ENCODE results near the gene ENAH. TPM values are rescaled to one million over a fixed set of nuclear protein-coding genes. Genes with fewer than 3 reads are reported as not detected.

ENAH gene
- total RNA-seq, 6 experiments from 2014 or later, result 9.0 to 33.2 (median 20.8) TPM

- peaks cover 0 to 11% (median 2%) of the 10 kb centered on the region in 4 donors for H3K4me1 ChIP-seq
- H3K9me3 ChIP-seq, result no peaks in the 10 kb centered on the region
- intact Hi-C loops (cut with DNase I), result no loop called here
- H3K27ac ChIP-seq, result no peak overlapping the region
- ATAC-seq (no peak), DNase-seq (no peak)
- 72% methylated on average over 9 of the region's 15 CpGs for WGBS (ENCODE audit: insufficient coverage, low coverage, low lambda C conversion rate, missing lambda C conversion rate)
- H3K36me3 ChIP-seq, result no peaks in the 10 kb centered on the region
- H3K4me3 ChIP-seq, result no peak overlapping the region
- TF ChIP-seq POLR2A (IDR thresholded peaks at IDR 0.05), result no peak
- H3K27me3 ChIP-seq, result no peaks in the 10 kb centered on the region
Observed at GRCh38 chr1:225464851-225465792, 187.8 kb downstream of the ENAH start.

DNA sequence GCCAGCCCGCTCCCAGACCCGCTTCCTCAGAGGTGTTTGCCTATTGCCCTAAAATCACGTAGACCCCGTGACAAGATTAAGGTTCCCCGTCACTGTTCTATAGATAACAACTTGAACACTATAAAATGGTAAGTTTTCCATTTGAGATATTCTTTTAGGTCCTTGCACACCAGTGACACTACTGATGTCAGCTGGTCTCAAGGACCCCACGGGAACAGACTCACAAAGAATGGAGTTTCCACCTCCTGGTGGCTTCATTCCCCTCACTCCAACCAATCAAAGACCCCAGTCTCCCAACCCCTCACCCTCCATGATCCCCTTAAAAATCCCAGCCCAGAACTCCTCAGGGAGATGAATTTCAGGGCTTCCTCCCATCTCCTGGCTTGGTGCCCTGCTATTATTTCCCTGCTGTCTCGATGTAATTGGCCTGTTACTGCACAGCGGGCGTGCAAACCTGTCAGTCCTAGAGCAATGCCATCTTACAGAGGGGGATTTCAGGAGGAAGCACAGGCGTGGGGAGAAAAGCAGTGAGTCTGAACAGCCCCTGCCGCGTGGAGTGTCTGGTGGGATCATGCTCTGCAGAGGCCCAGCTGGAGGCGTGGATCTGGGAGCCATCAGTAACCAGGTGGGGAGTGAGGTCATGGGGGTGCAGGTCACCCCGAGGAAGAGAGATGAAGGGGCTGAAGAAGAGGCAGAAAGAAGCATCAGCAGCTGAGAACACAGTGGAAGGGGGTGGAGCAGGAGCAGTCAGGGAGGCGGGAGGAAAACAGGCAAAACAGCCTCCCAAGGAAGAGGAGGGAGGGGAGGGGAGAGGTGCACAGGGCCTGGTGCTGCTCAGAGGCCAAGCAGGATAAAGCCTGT is 190.0 kb downstream of the ENAH start:
- TF ChIP-seq POLR2A (IDR thresholded peaks at IDR 0.05), result no peak
- TF ChIP-seq CTCF (IDR thresholded peaks at IDR 0.05), result no peak
- Histone ChIP-seq H3K27ac (no peak overlapping the region), H3K4me3 (no peak overlapping the region), H3K9me3 (no peaks in the 10 kb centered on the region), H3K4me1 (peaks cover 0 to 11% (median 2%) of the 10 kb centered on the region in 4 donors), H3K27me3 (no peaks in the 10 kb centered on the region), H3K36me3 (no peaks in the 10 kb centered on the region)
- WGBS (ENCODE audit: insufficient coverage, low coverage, low lambda C conversion rate, missing lambda C conversion rate), result 71% methylated on average over 13 of the region's 15 CpGs
- ATAC-seq (no peak), DNase-seq (no peak)
- intact Hi-C loops (cut with DNase I), result no loop called here

DNA sequence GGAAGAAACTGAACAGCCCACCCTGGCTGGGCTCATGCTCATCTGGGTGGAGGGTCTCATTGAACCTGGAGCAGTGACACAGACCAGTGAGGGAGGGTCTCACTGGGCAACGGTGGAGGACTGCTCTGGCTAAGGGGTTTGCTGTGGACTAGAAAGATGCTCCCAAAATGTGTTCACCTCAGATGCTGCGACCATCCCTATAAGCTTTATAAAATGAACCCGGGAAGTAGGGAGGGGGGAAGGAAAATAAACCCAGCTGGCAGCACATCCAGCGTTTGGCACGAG is 190.6 kb downstream of the ENAH start:
- WGBS (ENCODE audit: insufficient coverage, low coverage, low lambda C conversion rate, missing lambda C conversion rate), result 41% methylated on average over 4 of the region's 5 CpGs
- no peak for TF ChIP-seq CTCF (IDR thresholded peaks at IDR 0.05)
- no peak for TF ChIP-seq POLR2A (IDR thresholded peaks at IDR 0.05)
- Histone ChIP-seq H3K4me3 (no peak overlapping the region), H3K27me3 (no peaks in the 10 kb centered on the region), H3K4me1 (peaks cover 0 to 11% (median 2%) of the 10 kb centered on the region in 4 donors), H3K9me3 (no peaks in the 10 kb centered on the region), H3K27ac (no peak overlapping the region), H3K36me3 (no peaks in the 10 kb centered on the region)
- intact Hi-C loops (cut with DNase I), result no loop called here
- no peak for ATAC-seq
- no peak for DNase-seq

DNA sequence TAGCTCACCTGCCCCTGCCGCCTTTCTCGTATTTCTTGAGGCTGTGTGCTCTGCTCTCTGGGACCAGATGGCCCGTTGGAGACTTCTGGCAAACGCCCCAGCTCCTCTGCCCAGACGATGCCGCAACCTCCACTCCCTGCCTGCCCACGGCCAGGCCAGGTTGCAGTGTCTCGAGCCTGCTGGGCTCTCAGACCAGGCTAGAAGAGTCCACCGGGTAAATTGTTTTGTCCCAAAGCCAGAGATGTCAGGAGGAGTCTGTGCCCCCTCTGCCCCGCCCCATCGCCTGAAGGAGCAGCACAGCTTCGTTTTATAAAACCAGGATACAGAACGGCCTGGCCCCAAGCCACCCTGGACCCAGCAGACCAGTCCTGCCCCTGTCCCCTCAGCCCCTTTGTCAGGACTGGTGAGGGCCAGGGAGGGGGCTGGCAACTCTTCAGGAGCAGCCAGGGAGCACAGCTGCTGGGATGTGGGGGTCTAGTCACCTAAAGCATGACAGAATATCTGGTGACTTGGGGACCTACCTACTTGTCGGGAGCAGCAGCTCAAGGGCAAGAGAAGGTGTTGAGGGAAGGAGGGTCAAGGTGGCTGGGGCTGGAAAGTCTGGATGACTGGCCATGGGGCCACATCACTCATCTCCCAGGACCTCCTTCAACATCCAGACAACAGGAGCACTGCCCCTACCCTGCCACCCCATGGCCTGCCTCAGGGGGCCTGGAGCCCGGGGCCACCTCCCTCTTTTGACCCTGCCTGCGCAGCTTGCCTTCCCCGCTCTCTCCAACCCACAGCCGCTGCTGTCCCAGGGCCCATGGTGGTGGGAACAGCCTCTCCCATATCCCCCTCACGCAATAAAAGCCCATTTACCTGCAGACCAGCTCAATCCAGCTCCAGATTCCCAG is 191.1 kb downstream of the ENAH start:
- Histone ChIP-seq H3K4me1 (peaks cover 0 to 11% (median 2%) of the 10 kb centered on the region in 4 donors), H3K36me3 (no peaks in the 10 kb centered on the region), H3K9me3 (no peaks in the 10 kb centered on the region), H3K4me3 (no peak overlapping the region), H3K27me3 (no peaks in the 10 kb centered on the region), H3K27ac (no peak overlapping the region)
- intact Hi-C loops (cut with DNase I), result no loop called here
- peak; percentile 58 to 80 (median 70) for ATAC-seq
- DNase-seq, result peak in 2 of 3 donors; percentile 55 to 62
- WGBS (ENCODE audit: insufficient coverage, low coverage, low lambda C conversion rate, missing lambda C conversion rate), result 44% methylated on average over 6 of the region's 19 CpGs
- TF ChIP-seq CTCF (IDR thresholded peaks at IDR 0.05), result no peak
- no peak for TF ChIP-seq POLR2A (IDR thresholded peaks at IDR 0.05)
